NCI-H2196 treated with DMSO at 0.1 percent for 48 hours (cell line): ENCODE results near the gene YARS1.
"Not testable (repeated sequence)": the region's sequence is repeated elsewhere in the genome, so short reads cannot be mapped to it uniquely, and the experiment has no call there.

ENCODE experiments used
- DNase-seq: peaks from one replicate; lab custom pipeline; 2025; ENCODE audit not compliant: unreplicated experiment; lab: John Stamatoyannopoulos, UW

Gene YARS1

GRCh38 chr1:32817815-32818786 lies 943 bp upstream of the YARS1 start:
- DNase-seq, result peak; percentile 65

DNA sequence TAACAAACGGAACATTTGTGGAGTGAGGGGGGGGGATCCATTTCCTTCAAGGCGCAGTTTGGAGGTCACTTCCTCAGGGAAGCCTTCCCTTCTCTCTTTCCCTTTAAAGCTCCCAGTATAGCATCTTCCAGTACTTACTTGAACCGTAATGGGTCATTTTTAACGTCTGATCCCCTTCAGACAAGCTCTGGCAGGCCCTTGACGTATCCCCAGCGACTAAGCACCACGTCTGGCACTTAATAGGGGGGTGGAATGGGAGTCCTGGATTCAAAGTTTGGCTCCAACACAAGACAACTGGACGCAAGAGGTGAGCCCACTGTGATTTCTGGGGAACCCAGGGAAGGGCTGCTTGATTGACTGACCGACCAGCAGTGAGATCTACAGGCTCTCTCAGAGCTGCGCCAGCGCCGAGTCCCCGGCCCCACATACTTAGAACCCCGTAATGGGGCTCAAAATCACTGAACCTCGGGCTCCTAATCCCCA lies 441 bp downstream of the YARS1 start:
- no peak for DNase-seq

DNA sequence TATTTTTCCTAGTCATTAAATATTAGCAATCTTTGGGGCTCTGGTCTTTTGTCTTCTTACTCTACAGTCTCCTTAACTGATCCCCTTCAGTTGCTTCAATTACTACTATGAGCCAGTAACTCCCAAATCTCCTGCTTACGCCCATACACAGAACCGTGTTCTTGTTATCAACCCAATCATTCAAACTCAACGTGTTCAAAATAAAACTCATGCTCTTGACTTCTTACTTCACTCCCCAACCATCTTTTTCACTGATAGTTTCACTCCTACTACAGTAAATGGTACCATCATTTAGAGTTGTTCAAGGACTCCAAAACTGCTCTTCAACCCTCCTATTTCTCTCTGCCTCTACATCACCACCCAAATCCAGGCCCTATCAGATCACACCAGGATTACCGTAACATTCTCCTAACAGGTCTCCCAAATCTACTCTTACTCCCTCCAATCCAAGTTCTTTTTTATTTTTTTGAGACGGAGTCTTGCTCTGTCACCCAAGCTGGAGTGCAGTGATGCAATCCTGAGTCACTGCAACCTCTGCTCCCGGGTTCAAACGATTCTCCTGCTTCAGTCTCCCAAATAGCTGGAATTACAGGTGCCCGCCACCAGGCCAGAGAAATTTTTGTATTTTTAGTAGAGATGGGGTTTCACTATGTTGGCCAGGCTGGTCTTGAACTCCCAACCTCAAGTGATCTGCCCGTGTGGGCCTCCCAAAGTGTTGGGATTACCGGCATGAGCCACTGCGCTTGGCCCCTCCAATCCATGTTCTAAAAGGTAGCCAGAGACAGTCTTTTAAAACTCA lies 3.0 kb downstream of the YARS1 start:
- DNase-seq, result no peak

DNA sequence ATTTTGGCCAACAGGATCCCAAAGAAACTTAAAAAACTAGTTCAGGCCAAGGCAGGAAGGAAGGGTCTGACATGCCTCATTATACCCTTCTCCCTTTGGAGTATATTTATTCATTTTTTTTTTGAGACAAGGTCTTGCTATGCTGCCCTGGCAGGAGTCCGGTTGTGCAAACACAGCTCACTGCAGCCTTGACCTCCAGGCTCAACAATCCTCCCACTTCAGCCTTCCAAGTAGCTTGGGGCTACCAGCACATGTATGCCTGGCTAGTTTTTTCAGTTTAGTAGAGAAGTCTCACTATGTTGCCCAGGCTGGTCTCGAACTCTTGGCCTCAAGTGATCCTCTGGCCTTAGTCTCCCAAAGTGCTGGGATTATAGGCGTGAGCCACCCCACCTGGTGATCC lies 5.2 kb downstream of the YARS1 start:
- no peak for DNase-seq

- DNase-seq, result no peak
These were observed 5.9 kb downstream of the YARS1 start for GRCh38 chr1:32811265-32811664.

DNA sequence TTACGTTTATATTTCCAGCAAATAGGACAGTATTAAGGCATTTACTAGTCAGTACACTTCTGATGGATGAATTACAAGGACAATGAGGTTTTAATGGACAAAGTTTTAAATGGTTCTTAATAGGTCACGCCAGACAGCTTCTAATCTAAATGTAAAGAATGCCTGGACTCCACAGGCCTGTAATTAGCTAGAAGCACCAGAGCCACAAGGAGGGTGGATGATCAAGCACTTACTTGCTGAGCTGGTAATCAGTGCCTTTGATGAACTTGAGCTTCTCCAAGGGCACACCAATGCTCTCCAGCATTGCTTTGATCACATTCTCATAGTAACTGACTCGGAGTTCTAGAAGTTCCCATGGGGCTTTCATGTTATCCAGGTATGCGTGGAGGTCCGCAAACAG lies 6.8 kb downstream of the YARS1 start:
- DNase-seq, result no peak

GRCh38 chr1:32808580-32808979 lies 8.6 kb downstream of the YARS1 start:
- no peak for DNase-seq

GRCh38 chr1:32806910-32807523 lies 10.1 kb downstream of the YARS1 start:
- DNase-seq, result no peak

DNA sequence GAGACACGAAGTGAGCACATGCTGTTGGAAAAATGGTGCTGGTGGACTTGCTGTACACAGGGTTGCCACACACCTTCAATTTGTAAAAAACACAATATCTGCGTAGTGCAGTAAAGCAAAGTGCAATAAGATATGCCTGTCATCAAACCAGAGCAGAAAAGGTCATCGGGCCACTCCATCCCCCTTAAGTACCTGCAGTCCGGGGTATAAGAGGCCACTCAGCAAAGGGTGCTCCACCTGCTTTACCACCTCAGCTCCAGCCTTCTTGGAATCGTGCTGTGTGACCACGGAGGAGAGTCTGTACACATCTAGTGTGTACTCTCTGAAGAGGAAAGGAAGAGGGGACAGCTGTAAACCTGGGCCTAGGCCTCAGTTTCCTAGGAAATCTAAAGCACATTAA lies 10.9 kb downstream of the YARS1 start:
- DNase-seq, result no peak

- not testable (repeated sequence) for DNase-seq
These were observed 12.7 kb downstream of the YARS1 start for GRCh38 chr1:32804460-32804859.

DNA sequence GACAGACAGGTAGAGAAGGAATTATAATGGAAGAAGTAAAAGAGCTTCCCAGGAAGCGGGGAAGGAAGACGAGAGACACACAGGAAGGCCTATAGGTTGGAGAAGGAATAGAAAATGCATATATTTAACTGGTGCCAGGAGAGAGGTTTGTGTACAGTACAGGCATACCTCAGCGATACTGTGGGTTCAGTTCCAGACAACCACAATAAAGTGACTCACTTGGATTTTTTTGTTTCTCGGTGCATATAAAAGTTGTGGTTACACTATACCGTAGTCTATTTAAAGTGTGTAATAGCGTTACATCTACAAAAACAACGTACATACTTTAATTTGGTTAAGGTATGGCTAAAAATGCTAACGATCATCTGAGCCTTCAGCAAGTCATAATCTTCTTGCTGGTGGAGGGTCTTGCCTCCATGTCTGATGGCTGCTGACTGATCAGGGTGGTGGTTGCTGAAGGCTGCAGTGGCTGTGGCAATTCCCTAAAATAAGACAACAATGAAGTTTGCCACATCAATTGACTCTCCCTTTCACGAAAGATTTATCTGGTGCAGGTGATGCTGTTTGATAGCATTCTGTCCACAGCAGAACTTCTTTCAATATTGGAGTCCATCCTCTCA lies 16.0 kb downstream of the YARS1 start:
- no peak for DNase-seq

- no peak for DNase-seq
These were observed 18.3 kb downstream of the YARS1 start for GRCh38 chr1:32798679-32799416.

GRCh38 chr1:32798191-32798590 lies 19.0 kb downstream of the YARS1 start:
- no peak for DNase-seq

- DNase-seq, result no peak
These were observed 19.7 kb downstream of the YARS1 start for GRCh38 chr1:32797456-32797855.

DNA sequence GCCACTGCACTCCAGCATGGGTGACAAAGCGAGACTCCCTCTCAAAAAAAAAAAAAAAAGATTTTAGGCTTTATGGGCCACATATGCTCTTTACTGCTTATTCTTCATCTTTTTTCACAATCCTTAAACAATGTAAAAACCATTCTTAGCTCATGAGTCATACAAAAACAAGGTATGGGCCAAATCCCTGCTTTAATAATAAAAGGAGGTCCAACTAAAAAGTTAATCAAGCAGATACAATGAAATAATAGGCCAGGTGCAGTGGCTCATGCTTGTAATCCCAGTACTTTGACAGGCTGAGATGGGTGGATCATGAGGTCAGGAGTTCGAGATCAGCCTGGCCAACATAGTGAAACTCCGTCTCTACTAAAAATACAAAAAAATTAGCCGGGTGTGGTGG lies 21.4 kb downstream of the YARS1 start:
- not testable (repeated sequence) for DNase-seq

- no peak for DNase-seq
These were observed 25.3 kb downstream of the YARS1 start for GRCh38 chr1:32791881-32792280.

- DNase-seq, result not testable (repeated sequence)
These were observed 27.8 kb downstream of the YARS1 start for GRCh38 chr1:32789356-32789755.

DNA sequence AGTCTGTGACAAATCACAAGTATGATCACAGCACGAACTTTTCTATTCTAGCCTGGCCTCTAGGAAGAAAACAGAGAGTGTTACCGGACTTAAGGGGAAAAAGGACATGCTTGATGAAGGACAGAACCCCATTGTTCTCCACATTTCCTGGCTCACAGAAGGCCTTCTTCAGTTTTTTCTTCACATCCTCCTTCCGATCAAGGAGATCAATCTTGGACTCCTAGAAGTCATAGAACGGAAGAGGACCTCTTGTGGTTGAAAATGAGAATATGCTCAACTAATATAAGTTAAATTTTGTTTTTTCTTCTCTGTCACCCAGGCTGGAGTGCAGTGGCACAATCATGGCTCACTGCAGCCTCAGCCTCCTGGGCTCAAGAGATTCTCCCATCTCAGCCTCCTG lies 30.3 kb downstream of the YARS1 start:
- DNase-seq, result no peak

DNA sequence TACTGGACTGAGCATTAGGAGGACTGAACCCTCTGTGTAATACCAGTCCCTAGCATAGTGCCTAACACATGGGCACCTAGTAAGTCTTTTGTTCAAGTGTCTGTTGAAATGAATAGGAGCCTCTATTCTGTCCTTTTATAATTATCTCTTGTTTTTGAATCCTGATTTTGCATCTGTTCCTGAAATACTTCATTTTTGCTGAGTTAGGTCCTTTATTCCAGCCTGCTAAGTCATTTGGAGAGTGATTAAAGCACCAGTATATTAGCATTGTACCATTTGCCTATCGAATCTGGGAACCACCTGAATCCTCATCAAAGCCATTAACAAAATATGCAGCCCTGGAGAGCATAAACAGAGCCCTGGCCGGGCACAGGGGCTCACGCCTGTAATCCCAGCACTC lies 32.3 kb downstream of the YARS1 start:
- DNase-seq, result no peak

DNA sequence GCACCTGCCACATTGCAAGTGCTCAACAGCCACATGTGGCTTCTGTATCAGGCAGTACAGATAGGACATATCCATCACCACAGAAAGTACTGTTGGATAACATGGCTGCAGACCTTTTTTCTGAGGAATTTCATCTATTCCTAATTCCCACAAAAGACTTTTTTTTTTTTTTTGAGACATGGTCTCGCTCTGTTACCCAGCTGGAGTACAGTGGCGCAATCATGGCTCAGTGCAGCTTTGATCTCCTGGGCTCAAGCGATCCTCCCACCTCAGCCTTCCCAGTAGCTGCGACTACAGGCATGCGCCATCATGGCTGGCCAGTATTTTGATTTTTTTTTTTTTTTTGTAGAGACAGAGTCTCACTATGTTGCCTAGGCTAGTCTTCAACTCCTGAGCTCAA lies 33.3 kb downstream of the YARS1 start:
- DNase-seq, result no peak
